ENCODE results near the gene WDR46.
"Not testable (repeated sequence)": the region's sequence is repeated elsewhere in the genome, so short reads cannot be mapped to it uniquely, and the experiment has no call there.

Gene WDR46

GRCh38 chr6:33296797-33297405 is 7.9 kb upstream of the WDR46 start:
- Histone ChIP-seq H3K4me3 (ENCODE audit: low read depth, low read length) (peak overlapping the region; percentile 97), H3K4me1 (ENCODE audit: control insufficient read depth, insufficient read depth, low read length) (peaks cover 6% of the 10 kb centered on the region; the same call in 1 of the 2 replicates), H3K27me3 (ENCODE audit: control insufficient read depth, insufficient read depth, low read length) (no peaks in the 10 kb centered on the region), H3K9ac (ENCODE audit: low read length) (peak overlapping the region; percentile 68), H3K36me3 (ENCODE audit: control insufficient read depth, insufficient read depth, low read length) (peaks cover 39% of the 10 kb centered on the region), H3K9me3 (ENCODE audit: control insufficient read depth, insufficient read depth, low read depth, low read length) (no peaks in the 10 kb centered on the region), H3K27ac (ENCODE audit: low read depth, low read length) (no peak overlapping the region)

- H3K4me3 ChIP-seq (ENCODE audit: low read depth, low read length) = no peak overlapping the region
- no peak overlapping the region for H3K9ac ChIP-seq (ENCODE audit: low read length)
- no peaks in the 10 kb centered on the region for H3K27me3 ChIP-seq (ENCODE audit: control insufficient read depth, insufficient read depth, low read length)
- no peak overlapping the region for H3K27ac ChIP-seq (ENCODE audit: low read depth, low read length)
- peaks cover 50% of the 10 kb centered on the region for H3K36me3 ChIP-seq (ENCODE audit: control insufficient read depth, insufficient read depth, low read length)
- H3K9me3 ChIP-seq (ENCODE audit: control insufficient read depth, insufficient read depth, low read depth, low read length) = no peaks in the 10 kb centered on the region
- H3K4me1 ChIP-seq (ENCODE audit: control insufficient read depth, insufficient read depth, low read length) = peaks cover 6% of the 10 kb centered on the region; the same call in 1 of the 2 replicates
Measured at GRCh38 chr6:33295621-33296369, 6.8 kb upstream of the WDR46 start.

- Histone ChIP-seq H3K4me3 (ENCODE audit: low read depth, low read length) (no peak overlapping the region), H3K9ac (ENCODE audit: low read length) (no peak overlapping the region), H3K4me1 (ENCODE audit: control insufficient read depth, insufficient read depth, low read length) (peaks cover 11% of the 10 kb centered on the region), H3K27ac (ENCODE audit: low read depth, low read length) (no peak overlapping the region), H3K36me3 (ENCODE audit: control insufficient read depth, insufficient read depth, low read length) (peaks cover 50% of the 10 kb centered on the region), H3K9me3 (ENCODE audit: control insufficient read depth, insufficient read depth, low read depth, low read length) (no peaks in the 10 kb centered on the region), H3K27me3 (ENCODE audit: control insufficient read depth, insufficient read depth, low read length) (no peaks in the 10 kb centered on the region)
Measured at GRCh38 chr6:33294086-33294823, 5.2 kb upstream of the WDR46 start.

GRCh38 chr6:33292996-33293682 is 4.1 kb upstream of the WDR46 start:
- Histone ChIP-seq H3K4me1 (ENCODE audit: control insufficient read depth, insufficient read depth, low read length) (peaks cover 14% of the 10 kb centered on the region), H3K9me3 (ENCODE audit: control insufficient read depth, insufficient read depth, low read depth, low read length) (no peaks in the 10 kb centered on the region), H3K4me3 (ENCODE audit: low read depth, low read length) (no peak overlapping the region), H3K27ac (ENCODE audit: low read depth, low read length) (no peak overlapping the region), H3K9ac (ENCODE audit: low read length) (no peak overlapping the region), H3K27me3 (ENCODE audit: control insufficient read depth, insufficient read depth, low read length) (no peaks in the 10 kb centered on the region), H3K36me3 (ENCODE audit: control insufficient read depth, insufficient read depth, low read length) (peaks cover 51% of the 10 kb centered on the region)

GRCh38 chr6:33290459-33290858 is 1.4 kb upstream of the WDR46 start:
- Histone ChIP-seq H3K27ac (ENCODE audit: low read depth, low read length) (no peak overlapping the region), H3K36me3 (ENCODE audit: control insufficient read depth, insufficient read depth, low read length) (peaks cover 62% of the 10 kb centered on the region), H3K9ac (ENCODE audit: low read length) (peak overlapping the region; percentile 87), H3K4me3 (ENCODE audit: low read depth, low read length) (peak overlapping the region; percentile 91), H3K4me1 (ENCODE audit: control insufficient read depth, insufficient read depth, low read length) (peaks cover 11% of the 10 kb centered on the region), H3K9me3 (ENCODE audit: control insufficient read depth, insufficient read depth, low read depth, low read length) (no peaks in the 10 kb centered on the region), H3K27me3 (ENCODE audit: control insufficient read depth, insufficient read depth, low read length) (no peaks in the 10 kb centered on the region)

- peak overlapping the region; percentile 61; the same call in 1 of the 2 replicates for H3K27ac ChIP-seq (ENCODE audit: low read depth, low read length)
- no peaks in the 10 kb centered on the region for H3K9me3 ChIP-seq (ENCODE audit: control insufficient read depth, insufficient read depth, low read depth, low read length)
- H3K9ac ChIP-seq (ENCODE audit: low read length) = peak overlapping the region; percentile 87
- peaks cover 59% of the 10 kb centered on the region for H3K36me3 ChIP-seq (ENCODE audit: control insufficient read depth, insufficient read depth, low read length)
- H3K4me3 ChIP-seq (ENCODE audit: low read depth, low read length) = peak overlapping the region; percentile 91
- no peaks in the 10 kb centered on the region for H3K27me3 ChIP-seq (ENCODE audit: control insufficient read depth, insufficient read depth, low read length)
- peaks cover 11% of the 10 kb centered on the region for H3K4me1 ChIP-seq (ENCODE audit: control insufficient read depth, insufficient read depth, low read length)
Measured at GRCh38 chr6:33289784-33290315, 811 bp upstream of the WDR46 start.

- H3K27ac ChIP-seq (ENCODE audit: low read depth, low read length) = no peak overlapping the region
Measured at GRCh38 chr6:33288141-33288920, 708 bp downstream of the WDR46 start.

GRCh38 chr6:33286946-33287914 is 1.8 kb downstream of the WDR46 start:
- no peak overlapping the region for H3K27ac ChIP-seq (ENCODE audit: low read depth, low read length)
- no peak overlapping the region for H3K9ac ChIP-seq (ENCODE audit: low read length)
- H3K4me3 ChIP-seq (ENCODE audit: low read depth, low read length) = no peak overlapping the region
- no peaks in the 10 kb centered on the region for H3K9me3 ChIP-seq (ENCODE audit: control insufficient read depth, insufficient read depth, low read depth, low read length)
- H3K36me3 ChIP-seq (ENCODE audit: control insufficient read depth, insufficient read depth, low read length) = peaks cover 56% of the 10 kb centered on the region
- H3K27me3 ChIP-seq (ENCODE audit: control insufficient read depth, insufficient read depth, low read length) = no peaks in the 10 kb centered on the region
- H3K4me1 ChIP-seq (ENCODE audit: control insufficient read depth, insufficient read depth, low read length) = peaks cover 11% of the 10 kb centered on the region

More at GRCh38 chr6:33288141-33288920, 708 bp downstream of the WDR46 start:
- H3K9ac ChIP-seq (ENCODE audit: low read length) = peak overlapping the region; percentile 87
- peaks cover 11% of the 10 kb centered on the region for H3K4me1 ChIP-seq (ENCODE audit: control insufficient read depth, insufficient read depth, low read length)
- peaks cover 60% of the 10 kb centered on the region for H3K36me3 ChIP-seq (ENCODE audit: control insufficient read depth, insufficient read depth, low read length)
- H3K4me3 ChIP-seq (ENCODE audit: low read depth, low read length) = peak overlapping the region; percentile 91
- H3K9me3 ChIP-seq (ENCODE audit: control insufficient read depth, insufficient read depth, low read depth, low read length) = no peaks in the 10 kb centered on the region
- no peaks in the 10 kb centered on the region for H3K27me3 ChIP-seq (ENCODE audit: control insufficient read depth, insufficient read depth, low read length)

- H3K27me3 ChIP-seq (ENCODE audit: control insufficient read depth, insufficient read depth, low read length); H3K9ac ChIP-seq (ENCODE audit: low read length); H3K9me3 ChIP-seq (ENCODE audit: control insufficient read depth, insufficient read depth, low read depth, low read length); H3K4me1 ChIP-seq (ENCODE audit: control insufficient read depth, insufficient read depth, low read length); H3K4me3 ChIP-seq (ENCODE audit: low read depth, low read length); H3K27ac ChIP-seq (ENCODE audit: low read depth, low read length): not testable (repeated sequence)
- peaks cover 59% of the 10 kb centered on the region for H3K36me3 ChIP-seq (ENCODE audit: control insufficient read depth, insufficient read depth, low read length)
Measured at GRCh38 chr6:33285214-33285613, 3.8 kb downstream of the WDR46 start.
